Panc1 (cell line): ENCODE data around the gene POLR2A. TPM values are rescaled to one million over a fixed set of nuclear protein-coding genes. Genes with fewer than 3 reads are reported as not detected.

Source experiments
- ATAC-seq: fragments of 200-7000 bp; cut with Tn5 transposase; 2 replicates; pipeline ENCODE4 v1.9.1; 2020; ENCODE audit warnings: mild to moderate bottlenecking, moderate library complexity
- BruUV-seq: library from RNA; stranded (reverse); fragments of 400-500 nt; replicated peaks from 2 replicates; lab custom pipeline; 2021; lab: Mats Ljungman, UMichigan
- CTCF ChIA-PET: fragments of 300-600 bp; sonication (Branson Sonifier 250); formaldehyde crosslinking; loops from one replicate; lab custom pipeline; 2022; ENCODE audit warnings: antibody characterized with exemption; lab: Charles Lee
- POLR2A ChIA-PET: fragments of 300-600 bp; sonication (Branson Sonifier 250); formaldehyde crosslinking; loops from one replicate; lab custom pipeline; 2022; ENCODE audit warnings: antibody characterized with exemption; lab: Charles Lee
- DNase-seq: peaks from one replicate; pipeline ENCODE4 v3.0.0-alpha.2; 2010; ENCODE audit warnings: low read depth, low spot score
- H3K27ac ChIP-seq: 2 replicates; pipeline ENCODE4 v1.5.1; 2011; ENCODE audit warnings: mild to moderate bottlenecking, low read length, inconsistent platforms
- H3K27me3 ChIP-seq: fragments of 200-500 bp; sonication (Bioruptor generic); 2 replicates; pipeline ENCODE4 v1.6.0; 2014; ENCODE audit warnings: low read length, inconsistent platforms; ENCODE audit not compliant: control insufficient read depth, insufficient read depth
- H3K36me3 ChIP-seq: fragments of 200-500 bp; sonication (Bioruptor generic); 2 replicates; pipeline ENCODE4 v1.5.1; 2014; ENCODE audit warnings: inconsistent platforms, mild to moderate bottlenecking, low read length, moderate library complexity; ENCODE audit not compliant: control insufficient read depth, insufficient read depth
- H3K4me1 ChIP-seq: 2 replicates; pipeline ENCODE4 v1.5.1; 2011; ENCODE audit warnings: inconsistent platforms, mild to moderate bottlenecking, low read length, moderate library complexity; ENCODE audit not compliant: control insufficient read depth, insufficient read depth
- H3K4me3 ChIP-seq, 2 experiments: 2 replicates each; pipeline ENCODE4 v1.5.1; 2011 to 2012; ENCODE audit warnings: low read depth in 2 of 2, low read length in 2 of 2, mild to moderate bottlenecking in 2 of 2, inconsistent platforms in 1 of 2, moderate library complexity in 1 of 2
- H3K9me3 ChIP-seq: fragments of 200-500 bp; sonication (Bioruptor generic); 2 replicates; pipeline ENCODE4 v1.5.1; 2014; ENCODE audit warnings: low read depth, mild to moderate bottlenecking, inconsistent platforms, low read length, moderate library complexity; ENCODE audit not compliant: control insufficient read depth, insufficient read depth
- POLR2AphosphoS5 ChIP-seq: IDR thresholded peaks from 2 replicates; pipeline ENCODE4 v1.6.1; 2012; ENCODE audit warnings: mild to moderate bottlenecking, low read depth, low read length, moderate library complexity
- REST ChIP-seq, 2 experiments: IDR thresholded peaks; 2 replicates each; pipeline ENCODE4 v1.6.1; 2011 to 2012; ENCODE audit warnings: low read depth in 2 of 2, control low read depth in 1 of 2, low read length in 1 of 2, mild to moderate bottlenecking in 1 of 2, moderate library complexity in 1 of 2; ENCODE audit not compliant: insufficient read depth in 1 of 2
- SIN3A ChIP-seq: IDR thresholded peaks from 2 replicates; pipeline ENCODE4 v1.6.1; 2012; ENCODE audit warnings: low read depth, mild to moderate bottlenecking, low read length, moderate library complexity, borderline replicate concordance; ENCODE audit not compliant: insufficient read depth
- TCF7L2 ChIP-seq: IDR thresholded peaks from 2 replicates; pipeline ENCODE4 v1.6.1; 2011; ENCODE audit warnings: mild to moderate bottlenecking, low read depth, low read length, inconsistent platforms
- in situ Hi-C: cut with HindIII; loops from 2 replicates; pipeline ENCODE4 v1.10.0; 2016; ENCODE audit warnings: low sequenced_read_pairs, low pct_unique_long_range_greater_than_20kb
- intact Hi-C: fragments of 100-400 bp; cut with micrococcal nuclease; formaldehyde crosslinking; loops from one replicate; pipeline ENCODE4 v1.10.0; 2022; ENCODE audit not compliant: unreplicated experiment
- total RNA-seq: library from RNA; stranded (reverse); gene quantifications from one replicate; pipeline ENCODE4 v1.2.1, GENCODE V29; 2021; ENCODE audit not compliant: unreplicated experiment
- TF ChIP-seq, protein P1 (sequence below): fragments of 450-650 bp; IDR thresholded peaks from 2 replicates; pipeline ENCODE4 v1.5.1; 2017; ENCODE audit warnings: mild to moderate bottlenecking

Gene POLR2A
- total RNA-seq, 1 experiment from 2014 or later: 181 TPM

DNA sequence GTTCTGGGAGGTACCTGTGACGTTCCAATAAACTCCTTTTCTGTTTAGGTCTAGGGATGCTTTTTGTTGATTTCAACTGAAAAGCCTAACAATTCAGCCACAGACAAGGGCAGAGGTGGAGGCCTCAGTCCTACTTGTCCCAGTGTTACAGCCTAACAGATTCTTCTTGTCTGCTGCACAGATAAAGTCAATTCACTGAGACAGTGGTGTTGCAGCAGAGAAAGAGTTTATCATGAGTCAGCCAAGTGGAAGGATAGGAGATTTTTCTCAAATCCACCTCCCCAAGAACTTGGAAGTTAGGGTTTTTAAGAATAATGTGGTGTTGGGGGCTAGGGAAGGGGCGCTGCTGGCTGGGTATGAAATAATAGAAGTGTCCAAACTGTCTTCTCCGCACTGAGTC is 53.9 kb downstream of the POLR2A start:
- Histone ChIP-seq H3K9me3 (no peaks in the 10 kb centered on the region), H3K4me1 (no peaks in the 10 kb centered on the region), H3K4me3 (no peak overlapping the region), H3K36me3 (no peaks in the 10 kb centered on the region), H3K27me3 (no peaks in the 10 kb centered on the region), H3K27ac (no peak overlapping the region)
- intact Hi-C loops (no loop called here), in situ Hi-C loops (no loop called here)
- no peak for ATAC-seq
- no peak for DNase-seq
- ChIA-PET POLR2A (interaction anchor here (0.5 kb wide), 1 partner anchor 163 kb away, joined by 3 read pairs; no protein-coding TSS in a partner anchor), CTCF (interaction anchor here (0.6 kb wide), 1 partner anchor 84 kb away, joined by 5 read pairs; no protein-coding TSS in a partner anchor)
- no peak for TF ChIP-seq SIN3A
- TF ChIP-seq TCF7L2: no peak
- no peak for TF ChIP-seq REST (IDR thresholded peaks at IDR 0.05; ENCODE audit: insufficient read depth in 1 of 2, low read depth in 2 of 2, low read length in 1 of 2)
- no peak for TF ChIP-seq POLR2AphosphoS5
- BruUV-seq: no TSS peak

DNA sequence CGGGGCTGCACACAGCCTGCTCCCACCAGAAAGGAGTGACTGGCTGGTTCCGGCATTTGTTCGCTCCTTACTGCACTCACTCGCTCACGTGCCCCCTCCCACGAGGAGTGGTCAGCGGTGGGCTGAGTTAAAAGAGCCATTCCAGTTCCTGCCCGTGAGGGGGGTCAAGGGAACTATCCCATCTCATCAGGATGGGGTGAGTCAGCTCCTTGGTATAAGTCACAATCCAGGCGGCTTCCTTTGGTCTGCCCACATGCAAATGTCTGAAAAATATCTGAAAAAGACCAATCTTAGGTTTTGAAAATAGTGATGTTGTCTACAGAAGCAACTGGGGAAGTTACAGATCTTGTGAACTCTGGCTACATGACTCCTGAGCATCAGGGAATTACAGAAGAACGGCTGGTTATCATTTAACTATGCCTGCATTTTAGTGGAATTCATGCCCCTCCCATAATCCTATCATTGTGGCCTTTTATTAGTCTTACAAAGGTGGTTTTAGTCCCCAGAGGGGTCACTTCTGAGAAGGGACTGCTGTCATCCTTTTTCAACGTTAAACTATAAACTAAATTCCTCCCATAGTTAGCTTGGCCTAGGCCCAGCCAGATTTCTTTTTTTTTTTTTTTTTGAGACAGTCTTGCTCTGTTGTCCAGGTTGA is 54.9 kb downstream of the POLR2A start:
- Histone ChIP-seq H3K27me3 (no peaks in the 10 kb centered on the region), H3K4me1 (no peaks in the 10 kb centered on the region), H3K36me3 (no peaks in the 10 kb centered on the region), H3K27ac (no peak overlapping the region), H3K9me3 (no peaks in the 10 kb centered on the region), H3K4me3 (no peak overlapping the region)
- ATAC-seq (no peak), DNase-seq (no peak)
- TF ChIP-seq REST (IDR thresholded peaks at IDR 0.05; ENCODE audit: insufficient read depth in 1 of 2, low read depth in 2 of 2, low read length in 1 of 2) (no peak), TCF7L2 (no peak), SIN3A (no peak), POLR2AphosphoS5 (no peak)
- TF ChIP-seq, protein P1, sequence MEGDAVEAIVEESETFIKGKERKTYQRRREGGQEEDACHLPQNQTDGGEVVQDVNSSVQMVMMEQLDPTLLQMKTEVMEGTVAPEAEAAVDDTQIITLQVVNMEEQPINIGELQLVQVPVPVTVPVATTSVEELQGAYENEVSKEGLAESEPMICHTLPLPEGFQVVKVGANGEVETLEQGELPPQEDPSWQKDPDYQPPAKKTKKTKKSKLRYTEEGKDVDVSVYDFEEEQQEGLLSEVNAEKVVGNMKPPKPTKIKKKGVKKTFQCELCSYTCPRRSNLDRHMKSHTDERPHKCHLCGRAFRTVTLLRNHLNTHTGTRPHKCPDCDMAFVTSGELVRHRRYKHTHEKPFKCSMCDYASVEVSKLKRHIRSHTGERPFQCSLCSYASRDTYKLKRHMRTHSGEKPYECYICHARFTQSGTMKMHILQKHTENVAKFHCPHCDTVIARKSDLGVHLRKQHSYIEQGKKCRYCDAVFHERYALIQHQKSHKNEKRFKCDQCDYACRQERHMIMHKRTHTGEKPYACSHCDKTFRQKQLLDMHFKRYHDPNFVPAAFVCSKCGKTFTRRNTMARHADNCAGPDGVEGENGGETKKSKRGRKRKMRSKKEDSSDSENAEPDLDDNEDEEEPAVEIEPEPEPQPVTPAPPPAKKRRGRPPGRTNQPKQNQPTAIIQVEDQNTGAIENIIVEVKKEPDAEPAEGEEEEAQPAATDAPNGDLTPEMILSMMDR: no peak
- POLR2A ChIA-PET: interaction anchor here (0.6 kb wide), 1 partner anchor 12 kb away, joined by 4 read pairs; no protein-coding TSS in a partner anchor
- CTCF ChIA-PET: no interaction called here
- intact Hi-C loops (no loop called here), in situ Hi-C loops (no loop called here)
- BruUV-seq: no TSS peak
